Natural killer cell (primary cell): ENCODE data around the gene ENTPD5. TPM values are rescaled to one million over a fixed set of nuclear protein-coding genes. Genes with fewer than 3 reads are reported as not detected.
"Not testable (repeated sequence)": the region's sequence is repeated elsewhere in the genome, so short reads cannot be mapped to it uniquely, and the experiment has no call there.

ENCODE experiments used
- ATAC-seq, 3 donors: fragments of 150-1000 bp in 2 of 3; fragments of 200-7000 bp in 1 of 3; cut with Tn5 transposase; 1 replicate in 1 of 3; 2 replicates in 2 of 3; pipeline ENCODE4 v1.10.0; 2021; ENCODE audit warnings: mild to moderate bottlenecking in 2 of 3, moderate library complexity in 2 of 3
- DNase-seq, 2 donors: peaks; one replicate each; pipeline versions ENCODE4 v3.0.0 to v3.0.0-alpha.2; 2013 to 2021; ENCODE audit warnings: mixed read lengths in 1 of 2
- H3K27ac ChIP-seq: one replicate; pipeline ENCODE4 v1.5.1; 2013; ENCODE audit warnings: mild to moderate bottlenecking, low read length
- H3K27me3 ChIP-seq: one replicate; pipeline ENCODE4 v1.6.1; 2013; ENCODE audit warnings: low read length; ENCODE audit not compliant: control insufficient read depth, insufficient read depth
- H3K36me3 ChIP-seq: one replicate; pipeline ENCODE4 v1.6.1; 2013; ENCODE audit warnings: low read length; ENCODE audit not compliant: control insufficient read depth, insufficient read depth
- H3K4me1 ChIP-seq: one replicate; pipeline ENCODE4 v1.6.1; 2013; ENCODE audit warnings: low read length; ENCODE audit not compliant: control insufficient read depth, insufficient read depth
- H3K4me3 ChIP-seq: one replicate; pipeline ENCODE4 v1.5.1; 2013; ENCODE audit warnings: low read length
- H3K9me3 ChIP-seq: one replicate; pipeline ENCODE4 v1.6.1; 2013; ENCODE audit warnings: low read length; ENCODE audit not compliant: control insufficient read depth, insufficient read depth
- H3K27ac Mint-ChIP-seq, 2 donors: one replicate each; pipeline ENCODE4 v1.8.0; 2022; ENCODE audit warnings: mild to moderate bottlenecking in 2 of 2, mixed read lengths in 2 of 2, moderate library complexity in 1 of 2
- H3K27me3 Mint-ChIP-seq, 2 donors: one replicate each; pipeline ENCODE4 v1.8.0; 2022; ENCODE audit warnings: low read depth in 2 of 2, mixed read lengths in 2 of 2
- H3K36me3 Mint-ChIP-seq: one replicate; pipeline ENCODE4 v1.8.0; 2022; ENCODE audit warnings: mixed read lengths
- H3K4me1 Mint-ChIP-seq, 2 donors: one replicate each; pipeline ENCODE4 v1.8.0; 2022; ENCODE audit warnings: mixed read lengths in 2 of 2
- H3K4me3 Mint-ChIP-seq: one replicate; pipeline ENCODE4 v1.8.0; 2022; ENCODE audit warnings: mild to moderate bottlenecking, moderate library complexity, mixed read lengths
- H3K9me3 Mint-ChIP-seq, 2 donors: one replicate each; pipeline ENCODE4 v1.8.0; 2022; ENCODE audit warnings: mixed read lengths in 2 of 2
- WGBS: methylation state at CpG from one replicate; pipeline ENCODE4 v1.1.7; 2013; ENCODE audit warnings: missing lambda C conversion rate; ENCODE audit not compliant: insufficient coverage; 5-methylcytosine and 5-hydroxymethylcytosine counted together
- intact Hi-C: fragments of 100-400 bp; cut with micrococcal nuclease; formaldehyde crosslinking; loops from one replicate; pipeline ENCODE4 v1.14.2; 2022
- total RNA-seq, 4 donors: library from RNA; stranded (reverse); fragments of 120-200 nt in 1 of 4; gene quantifications; one replicate each; pipeline versions ENCODE4 v1.2.3 to v1.2.4, GENCODE V29; 2013 to 2022
- TF ChIP-seq, protein P1 (sequence below): fragments of 200-600 bp; IDR thresholded peaks from one replicate; pipeline ENCODE4 v1.8.0; 2022; ENCODE audit warnings: antibody characterized with exemption

The ENTPD5 gene
- total RNA-seq, 3 donors from 2014 or later (not counting 1 experiment from before 2014, with no cell fraction given): 8.6 to 15.7 (median 13.0) TPM

DNA sequence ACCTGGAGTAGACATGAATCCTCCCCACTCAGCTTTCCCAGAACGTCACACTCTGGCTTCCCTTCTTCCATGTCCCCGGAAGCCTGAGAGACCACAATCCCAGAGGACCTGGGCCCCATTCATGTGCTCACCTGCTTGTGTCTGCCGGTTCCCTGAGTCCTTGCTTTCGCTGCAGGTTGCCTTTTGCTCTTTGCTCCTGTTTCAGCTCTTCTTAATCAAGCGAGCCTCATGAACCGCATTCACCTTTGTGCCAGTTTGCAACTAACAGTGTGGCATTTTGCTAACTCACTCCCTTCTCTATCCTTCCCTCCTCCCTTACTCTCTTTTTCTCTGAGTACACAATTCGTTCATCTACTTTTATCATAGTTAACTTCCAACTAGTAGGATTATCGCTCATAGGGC lies 23.1 kb downstream of the ENTPD5 start:
- no peak for ATAC-seq
- intact Hi-C loops: no loop called here
- TF ChIP-seq, protein P1, sequence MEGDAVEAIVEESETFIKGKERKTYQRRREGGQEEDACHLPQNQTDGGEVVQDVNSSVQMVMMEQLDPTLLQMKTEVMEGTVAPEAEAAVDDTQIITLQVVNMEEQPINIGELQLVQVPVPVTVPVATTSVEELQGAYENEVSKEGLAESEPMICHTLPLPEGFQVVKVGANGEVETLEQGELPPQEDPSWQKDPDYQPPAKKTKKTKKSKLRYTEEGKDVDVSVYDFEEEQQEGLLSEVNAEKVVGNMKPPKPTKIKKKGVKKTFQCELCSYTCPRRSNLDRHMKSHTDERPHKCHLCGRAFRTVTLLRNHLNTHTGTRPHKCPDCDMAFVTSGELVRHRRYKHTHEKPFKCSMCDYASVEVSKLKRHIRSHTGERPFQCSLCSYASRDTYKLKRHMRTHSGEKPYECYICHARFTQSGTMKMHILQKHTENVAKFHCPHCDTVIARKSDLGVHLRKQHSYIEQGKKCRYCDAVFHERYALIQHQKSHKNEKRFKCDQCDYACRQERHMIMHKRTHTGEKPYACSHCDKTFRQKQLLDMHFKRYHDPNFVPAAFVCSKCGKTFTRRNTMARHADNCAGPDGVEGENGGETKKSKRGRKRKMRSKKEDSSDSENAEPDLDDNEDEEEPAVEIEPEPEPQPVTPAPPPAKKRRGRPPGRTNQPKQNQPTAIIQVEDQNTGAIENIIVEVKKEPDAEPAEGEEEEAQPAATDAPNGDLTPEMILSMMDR: no peak
- Histone ChIP-seq H3K9me3 (no peaks in the 10 kb centered on the region), H3K27me3 (no peaks in the 10 kb centered on the region), H3K4me1 (no peaks in the 10 kb centered on the region), H3K36me3 (peaks cover 3% of the 10 kb centered on the region), H3K4me3 (no peak overlapping the region), H3K27ac (no peak overlapping the region)
- Mint-ChIP-seq H3K27ac (no peak overlapping the region), H3K36me3 (no peaks in the 10 kb centered on the region), H3K27me3 (no peaks in the 10 kb centered on the region), H3K9me3 (no peaks in the 10 kb centered on the region), H3K4me3 (no peak overlapping the region), H3K4me1 (no peaks in the 10 kb centered on the region)
- no peak for DNase-seq
- WGBS: 97% methylated on average over 8 of the region's 8 CpGs

DNA sequence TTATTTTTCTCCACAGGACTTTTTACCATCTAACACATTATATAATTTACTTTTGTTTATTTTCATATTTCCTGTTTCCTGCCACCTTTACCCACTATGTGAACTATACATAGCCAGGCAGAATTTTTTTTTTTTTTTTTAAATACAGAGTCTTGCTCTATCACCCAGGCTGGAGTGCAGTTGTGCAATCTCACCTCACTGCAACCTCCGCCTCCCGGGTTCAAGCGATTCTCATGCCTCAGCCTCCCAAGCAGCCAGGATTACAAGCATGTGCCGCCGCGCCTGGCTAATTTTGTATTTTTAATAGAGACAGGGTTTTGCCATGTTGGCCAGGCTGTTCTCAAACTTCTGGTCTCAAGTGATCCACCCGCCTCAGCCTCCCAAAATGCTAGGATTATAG lies 24.2 kb downstream of the ENTPD5 start:
- DNase-seq, H3K9me3 Mint-ChIP-seq, H3K27me3 Mint-ChIP-seq, H3K27ac Mint-ChIP-seq, intact Hi-C loops, H3K4me1 ChIP-seq, H3K36me3 ChIP-seq, H3K27ac ChIP-seq, ATAC-seq, H3K9me3 ChIP-seq, H3K4me3 Mint-ChIP-seq, H3K4me1 Mint-ChIP-seq, H3K27me3 ChIP-seq, H3K36me3 Mint-ChIP-seq, H3K4me3 ChIP-seq: not testable (repeated sequence)
- 98% methylated on average over 7 of the region's 7 CpGs for WGBS

DNA sequence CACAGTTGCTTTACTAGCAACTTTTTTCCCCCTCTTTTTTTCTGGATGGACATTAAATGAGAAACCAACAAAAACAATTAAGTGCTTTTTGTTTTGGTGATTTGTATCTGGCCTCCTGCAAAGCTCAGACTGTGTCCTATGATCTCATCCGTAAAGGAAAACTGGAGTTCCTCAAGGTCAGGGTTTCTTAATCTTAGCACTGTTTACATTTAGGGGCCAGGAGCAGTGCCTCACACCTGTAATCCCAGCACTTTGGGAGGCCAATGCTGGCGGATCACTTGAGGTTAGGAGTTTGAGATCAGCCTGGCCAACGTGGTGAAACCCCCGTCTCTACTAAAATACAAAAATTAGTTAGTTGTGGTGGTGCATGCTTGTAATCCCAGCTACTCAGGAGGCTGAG lies 28.0 kb downstream of the ENTPD5 start:
- Mint-ChIP-seq H3K27me3 (no peaks in the 10 kb centered on the region), H3K27ac (no peak overlapping the region), H3K4me3 (no peak overlapping the region), H3K4me1 (no peaks in the 10 kb centered on the region), H3K9me3 (no peaks in the 10 kb centered on the region), H3K36me3 (peaks cover 7% of the 10 kb centered on the region)
- Histone ChIP-seq H3K27me3 (no peaks in the 10 kb centered on the region), H3K4me1 (no peaks in the 10 kb centered on the region), H3K27ac (no peak overlapping the region), H3K9me3 (no peaks in the 10 kb centered on the region), H3K36me3 (peaks cover 6% of the 10 kb centered on the region), H3K4me3 (no peak overlapping the region)
- DNase-seq (no peak), ATAC-seq (no peak)
- intact Hi-C loops: no loop called here
- TF ChIP-seq, protein P1: no peak
- 82% methylated on average over 4 of the region's 4 CpGs for WGBS

DNA sequence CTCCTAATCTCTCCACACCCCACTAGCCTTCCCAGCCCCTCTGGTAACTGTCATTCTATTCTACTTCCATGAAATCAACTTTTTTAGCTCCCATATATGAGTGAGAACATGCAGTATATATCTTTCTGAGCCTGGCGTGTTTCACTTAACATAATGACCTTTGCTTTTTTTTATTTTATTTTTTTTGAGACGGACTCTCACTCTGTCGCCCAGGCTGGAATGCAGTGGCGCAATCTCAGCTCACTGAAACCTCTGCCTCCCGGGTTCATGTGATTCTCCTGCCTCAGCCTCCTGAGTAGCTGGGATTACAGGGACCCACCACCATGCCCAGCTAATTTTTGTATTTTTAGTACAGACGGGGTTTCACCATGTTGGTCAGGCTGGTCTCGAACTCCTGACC lies 30.4 kb downstream of the ENTPD5 start:
- H3K36me3 Mint-ChIP-seq, H3K36me3 ChIP-seq, intact Hi-C loops, H3K27ac ChIP-seq, H3K4me3 Mint-ChIP-seq, DNase-seq, ATAC-seq, H3K4me3 ChIP-seq, H3K4me1 Mint-ChIP-seq, H3K9me3 ChIP-seq, H3K9me3 Mint-ChIP-seq, H3K27ac Mint-ChIP-seq, H3K27me3 Mint-ChIP-seq, H3K27me3 ChIP-seq, H3K4me1 ChIP-seq: not testable (repeated sequence)
- 91% methylated on average over 5 of the region's 7 CpGs for WGBS

DNA sequence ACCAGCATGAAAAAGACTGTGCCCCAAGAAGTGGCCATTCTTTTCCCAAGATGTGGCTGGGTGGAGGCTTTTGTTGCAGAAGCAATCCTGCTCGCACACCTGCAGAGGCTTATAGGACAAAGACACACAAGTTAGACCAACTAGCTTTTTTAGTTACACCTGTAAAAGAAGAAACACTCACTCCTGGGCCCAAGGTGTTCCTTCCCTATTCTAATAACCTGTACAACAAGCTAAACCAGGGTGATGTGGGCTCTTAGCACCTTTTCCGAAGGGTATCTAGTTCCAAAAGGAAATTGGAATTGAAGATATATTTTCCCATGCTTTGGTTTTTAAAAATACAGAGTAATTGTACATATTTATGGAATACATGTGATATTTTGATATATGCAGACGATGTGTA lies 31.0 kb downstream of the ENTPD5 start:
- H3K4me1 Mint-ChIP-seq: no peaks in the 10 kb centered on the region
- H3K36me3 ChIP-seq: peaks cover 6% of the 10 kb centered on the region
- no peak for DNase-seq
- H3K27ac ChIP-seq: no peak overlapping the region
- no peaks in the 10 kb centered on the region for H3K27me3 ChIP-seq
- no peak overlapping the region for H3K4me3 Mint-ChIP-seq
- intact Hi-C loops: no loop called here
- H3K27me3 Mint-ChIP-seq: no peaks in the 10 kb centered on the region
- no peaks in the 10 kb centered on the region for H3K9me3 Mint-ChIP-seq
- no peaks in the 10 kb centered on the region for H3K9me3 ChIP-seq
- H3K4me3 ChIP-seq: no peak overlapping the region
- 87% methylated on average over 2 of the region's 3 CpGs for WGBS
- H3K36me3 Mint-ChIP-seq: peaks cover 7% of the 10 kb centered on the region
- TF ChIP-seq, protein P1: no peak
- no peak overlapping the region for H3K27ac Mint-ChIP-seq
- ATAC-seq: no peak
- no peaks in the 10 kb centered on the region for H3K4me1 ChIP-seq
